Caki2 (cell line): ENCODE data around the gene CELF2. TPM values are rescaled to one million over a fixed set of nuclear protein-coding genes. Genes with fewer than 3 reads are reported as not detected.

Experiments
- DNase-seq: peaks from one replicate; pipeline ENCODE4 v3.0.0-alpha.2; 2015; ENCODE audit warnings: low read depth
- in situ Hi-C: cut with HindIII; loops from 2 replicates; pipeline ENCODE4 v1.10.0; 2016; ENCODE audit warnings: low sequenced_read_pairs, low pct_unique_long_range_greater_than_20kb, mixed read lengths
- total RNA-seq: library from RNA; depleted of rRNA; stranded (reverse); fragments of >200 nt; shearing (Covaris generic); gene quantifications from 2 replicates; pipeline ENCODE4 v1.2.3, GENCODE V29; 2014; ENCODE audit warnings: low replicate concordance

The CELF2 gene
- total RNA-seq, 1 experiment from 2014 or later = 0.10 TPM

- in situ Hi-C loops = no loop called here
- no peak for DNase-seq
Observed at GRCh38 chr10:11045487-11045886, 27.8 kb downstream of the CELF2 start.

GRCh38 chr10:11045995-11046775, 28.5 kb downstream of the CELF2 start:
- DNase-seq = no peak
- in situ Hi-C loops = no loop called here

GRCh38 chr10:11046776-11047160, 29.1 kb downstream of the CELF2 start:
- no peak for DNase-seq
- in situ Hi-C loops = no loop called here

- in situ Hi-C loops = no loop called here
- DNase-seq = no peak
Observed at GRCh38 chr10:11048707-11049278, 31.1 kb downstream of the CELF2 start.

GRCh38 chr10:11049806-11050205, 32.1 kb downstream of the CELF2 start:
- DNase-seq = no peak
- in situ Hi-C loops = no loop called here

GRCh38 chr10:11050301-11051287, 32.9 kb downstream of the CELF2 start:
- DNase-seq = no peak
- in situ Hi-C loops = no loop called here

GRCh38 chr10:11057018-11057417, 39.3 kb downstream of the CELF2 start:
- no peak for DNase-seq
- in situ Hi-C loops = no loop called here

- in situ Hi-C loops = no loop called here
- DNase-seq = no peak
Observed at GRCh38 chr10:11057448-11057847, 39.8 kb downstream of the CELF2 start.

GRCh38 chr10:11057994-11058393, 40.3 kb downstream of the CELF2 start:
- in situ Hi-C loops = no loop called here
- peak; percentile 19 for DNase-seq

- peak; percentile 31 for DNase-seq
- in situ Hi-C loops = no loop called here
Observed at GRCh38 chr10:11058965-11059364, 41.3 kb downstream of the CELF2 start.

- DNase-seq = no peak
- in situ Hi-C loops = no loop called here
Observed at GRCh38 chr10:11063856-11064255, 46.2 kb downstream of the CELF2 start.

GRCh38 chr10:11064832-11065231, 47.2 kb downstream of the CELF2 start:
- DNase-seq = no peak

GRCh38 chr10:11065567-11065966, 47.9 kb downstream of the CELF2 start:
- DNase-seq = no peak
- in situ Hi-C loops = no loop called here

More at GRCh38 chr10:11064832-11065231, 47.2 kb downstream of the CELF2 start:
- in situ Hi-C loops = no loop called here

GRCh38 chr10:11066520-11066919, 48.8 kb downstream of the CELF2 start:
- no peak for DNase-seq
- in situ Hi-C loops = no loop called here

- DNase-seq = no peak
- in situ Hi-C loops = no loop called here
Observed at GRCh38 chr10:11068861-11069633, 51.4 kb downstream of the CELF2 start.

- in situ Hi-C loops = no loop called here
- DNase-seq = no peak
Observed at GRCh38 chr10:11073410-11073809, 55.7 kb downstream of the CELF2 start.

- in situ Hi-C loops = no loop called here
- DNase-seq = no peak
Observed at GRCh38 chr10:11074536-11075267, 57.0 kb downstream of the CELF2 start.

- no peak for DNase-seq
- in situ Hi-C loops = no loop called here
Observed at GRCh38 chr10:11076221-11076620, 58.5 kb downstream of the CELF2 start.
